Thoracic aorta (tissue), 2 donors: ENCODE results near the gene PCSK2. TPM values are rescaled to one million over a fixed set of nuclear protein-coding genes. Genes with fewer than 3 reads are reported as not detected.

ENCODE experiments used
- ATAC-seq: fragments of 150-250 bp; one replicate; pipeline ENCODE4 v1.8.0; 2017; ENCODE audit warnings: low read depth; ENCODE audit not compliant: insufficient number of reproducible peaks, low FRiP score
- DNase-seq: peaks from one replicate; pipeline ENCODE4 v3.0.0-alpha.2; 2020; ENCODE audit warnings: low spot score
- H3K27ac ChIP-seq, 2 donors: fragments of 200-600 bp; sonication (generic); 1 replicate in 1 of 2; 2 replicates in 1 of 2; pipeline ENCODE4 v1.5.1; 2016; ENCODE audit warnings: mild to moderate bottlenecking in 2 of 2, moderate library complexity in 2 of 2
- H3K27me3 ChIP-seq: fragments of 200-600 bp; sonication (generic); replicated peaks from 2 replicates; pipeline ENCODE4 v1.6.0; 2016; ENCODE audit warnings: mild to moderate bottlenecking; ENCODE audit not compliant: insufficient read depth
- H3K36me3 ChIP-seq: fragments of 200-600 bp; sonication (generic); one replicate; pipeline ENCODE4 v1.5.1; 2016
- H3K4me1 ChIP-seq, 2 donors: fragments of 200-600 bp; sonication (generic); 1 replicate in 1 of 2; 2 replicates in 1 of 2; pipeline versions ENCODE4 v1.5.1 to v1.6.0; 2016; ENCODE audit warnings: low read depth in 2 of 2, mild to moderate bottlenecking in 1 of 2; ENCODE audit not compliant: control insufficient read depth in 1 of 2
- H3K4me3 ChIP-seq: fragments of 200-600 bp; sonication (generic); 2 replicates; pipeline ENCODE4 v1.5.1; 2016; ENCODE audit warnings: mild to moderate bottlenecking
- H3K9me3 ChIP-seq: fragments of 200-600 bp; sonication (generic); 2 replicates; pipeline ENCODE4 v1.5.1; 2016
- total RNA-seq, 2 donors: library from RNA; depleted of rRNA; stranded (reverse); fragments of >200 nt; gene quantifications; one replicate each; pipeline versions ENCODE4 v1.1.0 to v1.2.3, GENCODE V29; 2016
- TF ChIP-seq, protein P1 (sequence below): fragments of 200-600 bp; sonication (generic); IDR thresholded peaks from one replicate; pipeline ENCODE4 v1.5.1; 2019; ENCODE audit warnings: antibody characterized with exemption

PCSK2 gene
- total RNA-seq, 2 donors from 2014 or later, result 1.2 to 16.2 TPM

DNA sequence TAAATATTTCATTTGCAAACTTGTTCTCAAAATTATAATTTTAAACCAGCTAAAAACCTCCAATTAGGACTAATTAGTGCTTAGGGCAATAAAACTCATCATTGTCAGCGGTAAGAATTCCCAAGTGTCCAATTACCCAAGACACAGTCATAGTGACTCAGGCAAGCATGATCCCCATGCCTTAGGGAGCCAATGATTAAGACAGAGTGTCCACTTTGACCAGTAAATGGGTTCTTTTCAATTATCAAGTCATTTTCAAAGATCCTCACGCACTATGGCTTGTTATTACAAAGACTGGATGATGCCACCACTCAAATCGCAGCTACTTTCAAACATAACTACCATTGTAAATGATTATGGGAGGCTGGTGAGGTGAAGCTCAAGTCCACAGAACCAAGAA is 190.4 kb downstream of the PCSK2 start:
- no peaks in the 10 kb centered on the region for H3K9me3 ChIP-seq

DNA sequence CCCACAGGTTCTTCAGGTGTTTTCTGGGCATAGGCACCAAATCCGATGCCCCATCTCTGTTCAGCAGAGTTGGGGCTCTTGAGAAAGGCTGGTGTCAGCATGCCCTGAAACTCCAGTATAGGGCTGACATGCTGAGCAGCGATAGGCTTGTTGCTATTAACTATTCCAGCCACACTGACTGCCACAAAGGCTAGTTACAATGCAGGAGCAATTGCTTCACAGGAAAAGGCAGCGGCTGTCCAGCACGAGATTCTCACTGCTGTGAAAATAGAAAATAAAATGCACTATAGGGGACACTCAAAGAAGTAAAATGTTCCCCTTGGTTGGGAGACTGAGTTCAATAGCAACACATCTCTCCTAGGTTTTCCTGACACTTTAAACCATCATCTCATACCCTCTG is 191.9 kb downstream of the PCSK2 start:
- Histone ChIP-seq H3K36me3 (no peaks in the 10 kb centered on the region), H3K4me1 (no peaks in the 10 kb centered on the region), H3K27me3 (no peaks in the 10 kb centered on the region), H3K4me3 (no peak overlapping the region), H3K9me3 (no peaks in the 10 kb centered on the region), H3K27ac (no peak overlapping the region)
- ATAC-seq (no peak), DNase-seq (no peak)
- TF ChIP-seq, protein P1, sequence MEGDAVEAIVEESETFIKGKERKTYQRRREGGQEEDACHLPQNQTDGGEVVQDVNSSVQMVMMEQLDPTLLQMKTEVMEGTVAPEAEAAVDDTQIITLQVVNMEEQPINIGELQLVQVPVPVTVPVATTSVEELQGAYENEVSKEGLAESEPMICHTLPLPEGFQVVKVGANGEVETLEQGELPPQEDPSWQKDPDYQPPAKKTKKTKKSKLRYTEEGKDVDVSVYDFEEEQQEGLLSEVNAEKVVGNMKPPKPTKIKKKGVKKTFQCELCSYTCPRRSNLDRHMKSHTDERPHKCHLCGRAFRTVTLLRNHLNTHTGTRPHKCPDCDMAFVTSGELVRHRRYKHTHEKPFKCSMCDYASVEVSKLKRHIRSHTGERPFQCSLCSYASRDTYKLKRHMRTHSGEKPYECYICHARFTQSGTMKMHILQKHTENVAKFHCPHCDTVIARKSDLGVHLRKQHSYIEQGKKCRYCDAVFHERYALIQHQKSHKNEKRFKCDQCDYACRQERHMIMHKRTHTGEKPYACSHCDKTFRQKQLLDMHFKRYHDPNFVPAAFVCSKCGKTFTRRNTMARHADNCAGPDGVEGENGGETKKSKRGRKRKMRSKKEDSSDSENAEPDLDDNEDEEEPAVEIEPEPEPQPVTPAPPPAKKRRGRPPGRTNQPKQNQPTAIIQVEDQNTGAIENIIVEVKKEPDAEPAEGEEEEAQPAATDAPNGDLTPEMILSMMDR, result no peak

More for the DNA sequence above, 190.4 kb downstream of the PCSK2 start:
- Histone ChIP-seq H3K36me3 (no peaks in the 10 kb centered on the region), H3K4me1 (no peaks in the 10 kb centered on the region), H3K27ac (no peak overlapping the region), H3K4me3 (no peak overlapping the region), H3K27me3 (no peaks in the 10 kb centered on the region)
- DNase-seq (no peak), ATAC-seq (no peak)
- TF ChIP-seq, protein P1, result no peak

DNA sequence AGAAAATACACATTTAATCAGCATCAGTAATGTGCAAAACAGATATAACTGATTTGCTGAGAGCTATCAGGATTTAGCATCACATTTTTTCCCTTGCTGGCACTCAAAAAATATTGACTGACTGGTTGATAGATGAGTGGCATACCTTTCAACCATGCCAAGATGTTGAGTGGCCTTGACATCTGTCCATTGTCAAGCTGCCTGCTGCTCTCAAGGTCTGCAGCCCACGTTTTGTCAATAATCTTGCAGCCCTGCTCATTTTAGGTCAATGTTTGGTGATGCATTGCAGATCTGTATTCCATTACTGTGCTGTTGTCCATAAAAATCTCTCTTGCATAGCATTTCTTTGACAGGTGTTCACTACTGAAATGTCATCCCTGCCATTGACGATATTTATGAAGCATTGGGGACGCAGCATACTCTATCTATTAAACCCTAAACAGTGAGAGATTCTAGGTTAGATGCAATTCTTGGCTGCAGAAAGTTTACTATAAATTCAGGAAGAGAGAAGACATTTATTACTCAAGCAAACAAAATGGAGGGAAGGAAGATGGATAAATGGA is 192.7 kb downstream of the PCSK2 start:
- no peak overlapping the region for H3K4me3 ChIP-seq
- ATAC-seq (no peak), DNase-seq (no peak)
- H3K4me1 ChIP-seq, result no peaks in the 10 kb centered on the region
- H3K27ac ChIP-seq, result no peak overlapping the region
- no peaks in the 10 kb centered on the region for H3K9me3 ChIP-seq
- no peaks in the 10 kb centered on the region for H3K27me3 ChIP-seq
- TF ChIP-seq, protein P1, result no peak
- H3K36me3 ChIP-seq, result no peaks in the 10 kb centered on the region

DNA sequence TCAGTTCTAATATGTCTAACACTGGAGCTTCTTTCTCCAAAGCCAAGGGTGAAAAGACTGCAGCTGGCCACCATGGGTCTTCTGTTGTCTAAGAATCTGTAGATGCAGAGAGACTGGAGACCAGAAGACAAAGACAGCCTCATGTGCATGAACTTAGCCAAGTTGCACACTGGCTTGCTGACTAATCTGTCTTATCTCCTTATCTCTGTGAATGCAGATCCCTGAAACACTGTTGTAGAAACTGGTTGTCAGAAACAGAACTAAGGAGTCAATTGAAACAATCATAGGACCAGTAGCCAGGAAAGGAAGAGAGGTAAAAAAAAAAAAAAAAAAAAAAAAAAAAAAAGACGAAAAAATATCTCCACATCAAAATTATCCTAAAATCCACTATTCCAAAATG is 194.7 kb downstream of the PCSK2 start:
- TF ChIP-seq, protein P1, result no peak
- Histone ChIP-seq H3K4me3 (no peak overlapping the region), H3K9me3 (no peaks in the 10 kb centered on the region), H3K36me3 (no peaks in the 10 kb centered on the region), H3K27me3 (no peaks in the 10 kb centered on the region), H3K27ac (no peak overlapping the region), H3K4me1 (no peaks in the 10 kb centered on the region)
- ATAC-seq (no peak), DNase-seq (no peak)

DNA sequence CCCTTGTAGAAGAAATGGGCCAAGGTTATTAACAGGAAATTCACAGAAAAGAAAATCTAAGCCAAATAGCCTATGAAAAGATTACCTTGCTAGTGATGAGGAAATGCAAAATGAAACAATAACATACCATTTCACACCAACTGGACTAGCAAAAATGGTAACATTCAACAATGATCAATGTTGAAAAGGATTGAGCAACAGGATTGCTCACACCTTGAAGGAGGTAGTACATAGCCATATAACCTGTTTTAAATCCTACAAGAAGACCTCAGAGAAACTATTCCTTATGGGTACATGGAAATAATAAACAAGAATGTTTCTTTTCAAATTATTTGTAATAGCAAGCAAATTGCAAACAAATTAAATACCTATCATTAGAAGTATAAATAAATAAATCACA is 196.9 kb downstream of the PCSK2 start:
- TF ChIP-seq, protein P1, result no peak
- H3K27ac ChIP-seq, result no peak overlapping the region
- no peaks in the 10 kb centered on the region for H3K4me1 ChIP-seq
- H3K27me3 ChIP-seq, result no peaks in the 10 kb centered on the region
- ATAC-seq (no peak), DNase-seq (no peak)
- H3K4me3 ChIP-seq, result no peak overlapping the region
- no peaks in the 10 kb centered on the region for H3K9me3 ChIP-seq
- no peaks in the 10 kb centered on the region for H3K36me3 ChIP-seq
